Cardiac septum (tissue), 1 donor: ENCODE measurements around the gene KIF22. TPM values are rescaled to one million over a fixed set of nuclear protein-coding genes. Genes with fewer than 3 reads are reported as not detected.
A peak's percentile ranks its signal among the peaks of the same experiment; 100 is the strongest.
"Not testable (repeated sequence)": the region's sequence is repeated elsewhere in the genome, so short reads cannot be mapped to it uniquely, and the experiment has no call there.

Experiments
- DNase-seq: peaks from one replicate; pipeline ENCODE4 v3.0.0-alpha.2; 2020; ENCODE audit warnings: low spot score
- intact Hi-C: fragments of 100-400 bp; cut with DNase I; formaldehyde crosslinking; loops from one replicate; pipeline ENCODE4 v1.14.0; 2022
- long read RNA-seq: library from polyadenylated mRNA; unstranded; transcript quantifications from one replicate; pipeline ENCODE4 v2.0.0, GENCODE V29; 2021
- total RNA-seq: library from RNA; stranded (reverse); fragmentation: NEBNext Ultra II Directional; extraction: Animal tissue kit (Norgen Biotek cat#: 25700); gene quantifications from one replicate; pipeline ENCODE4 v1.2.1, GENCODE V29; 2021
- donor health status: DM: no; HTN: no; CAD: no.

The KIF22 gene
- total RNA-seq: 21.8 TPM
- long read RNA-seq, transcript KIF22-201 (14 exons, 2,113 nt): major isoform, 19 of 44 reads
- long read RNA-seq, partial matches to known transcripts: 22 of 44 reads
- long read RNA-seq, other reads (novel, unspliced or antisense): 3 of 44 reads

DNA sequence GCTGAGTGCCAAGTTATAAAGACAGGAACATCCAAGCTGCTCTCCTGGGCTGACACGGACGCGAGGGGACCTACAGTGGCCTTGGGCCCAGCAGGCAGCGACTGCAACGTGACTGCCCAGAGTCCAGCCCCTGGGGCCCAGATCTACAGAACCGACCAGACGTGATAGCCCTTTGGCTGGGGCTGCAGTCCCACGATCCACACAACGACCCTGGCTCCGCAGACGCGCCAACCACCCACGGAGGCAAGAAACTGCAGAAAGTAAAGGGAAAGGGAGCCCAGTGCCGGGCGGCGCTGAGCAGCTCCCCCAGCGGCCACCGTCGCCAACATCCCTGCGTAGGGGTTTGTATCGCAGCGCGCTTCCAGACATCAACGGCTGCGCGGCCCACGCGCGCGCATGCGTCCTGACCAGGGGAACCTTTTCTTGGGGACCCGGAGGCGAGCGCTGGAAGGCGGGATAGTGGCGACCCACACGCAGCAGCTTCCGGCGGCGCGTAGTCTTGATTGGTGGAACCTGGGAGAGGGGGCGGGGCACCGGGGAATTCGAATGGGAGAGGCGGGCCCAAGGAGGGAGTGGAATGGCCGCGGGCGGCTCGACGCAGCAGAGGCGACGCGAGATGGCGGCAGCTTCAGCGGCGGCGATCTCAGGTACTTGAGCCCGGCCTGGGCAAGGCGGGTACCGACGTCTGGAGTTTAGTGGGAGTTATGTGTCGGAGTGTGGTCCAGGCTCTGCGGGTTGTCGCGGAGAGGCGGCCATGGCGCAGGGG lies at the start of gene KIF22:
Gene KIF22, plus strand, starts transcription at position 569 of the 766 bp plus-strand sequence. Its CDS starts 9 bp downstream, at position 578.
- peak; percentile 100 for DNase-seq
- intact Hi-C loops: loop anchor here (1.0 kb wide), 3 partner anchors 15 to 73 kb away; partner anchors contain the start of gene CDIPT

DNA sequence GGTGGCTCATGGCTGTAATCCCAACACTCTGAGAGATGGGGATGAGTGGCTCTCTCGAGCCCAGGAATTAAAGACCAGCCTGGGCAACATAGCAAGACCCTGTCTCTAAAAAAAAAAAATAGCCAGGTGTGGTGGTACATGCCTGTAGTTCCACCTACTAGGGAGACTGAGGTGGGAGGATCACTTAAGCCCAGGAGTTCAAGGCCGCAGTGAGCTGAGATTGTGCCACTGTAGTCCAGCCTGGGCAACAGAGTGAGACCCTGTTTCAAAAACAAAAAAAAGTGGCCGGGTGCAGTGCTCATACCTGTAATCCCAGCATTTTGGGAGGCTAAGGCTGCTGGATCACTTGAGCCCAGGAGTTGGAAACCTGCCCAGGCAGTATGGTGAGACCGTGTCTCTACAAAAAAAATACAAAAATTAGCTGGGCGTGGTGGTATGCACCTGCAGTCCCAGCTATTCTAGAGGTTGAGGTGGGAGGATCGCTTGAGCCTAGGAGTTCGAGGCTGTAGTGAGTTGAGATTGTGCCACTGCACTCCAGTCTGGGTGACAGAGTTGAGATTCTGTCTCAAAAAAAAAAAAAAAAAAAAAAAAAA lies 47.8 kb upstream of the KIF22 start:
- no peak for DNase-seq
- intact Hi-C loops: no loop called here

DNA sequence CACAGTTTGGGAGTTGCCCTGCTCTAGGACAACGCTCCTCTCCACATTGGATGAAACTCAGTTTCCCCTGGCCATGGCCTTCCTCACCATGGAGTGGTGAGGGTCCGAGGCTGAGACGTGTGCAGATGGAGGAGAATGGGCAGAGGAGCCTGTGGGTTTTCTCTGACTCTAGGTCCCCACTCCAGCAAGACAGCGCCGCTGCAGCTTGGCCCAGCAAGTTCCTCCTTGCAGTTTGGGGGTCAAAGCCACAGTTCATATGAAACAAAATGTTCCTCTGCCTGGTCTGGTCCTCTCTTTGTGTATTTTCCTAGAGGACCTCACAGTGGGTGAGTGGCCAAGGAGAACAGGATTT lies 47.1 kb upstream of the KIF22 start:
- DNase-seq: no peak
- intact Hi-C loops: no loop called here

- no peak for DNase-seq
Measured at GRCh38 chr16:29743827-29744531, 46.6 kb upstream of the KIF22 start.

GRCh38 chr16:29744541-29745101 lies 45.9 kb upstream of the KIF22 start:
- DNase-seq: no peak
- intact Hi-C loops: no loop called here

More at GRCh38 chr16:29743827-29744531, 46.6 kb upstream of the KIF22 start:
- intact Hi-C loops: no loop called here

DNA sequence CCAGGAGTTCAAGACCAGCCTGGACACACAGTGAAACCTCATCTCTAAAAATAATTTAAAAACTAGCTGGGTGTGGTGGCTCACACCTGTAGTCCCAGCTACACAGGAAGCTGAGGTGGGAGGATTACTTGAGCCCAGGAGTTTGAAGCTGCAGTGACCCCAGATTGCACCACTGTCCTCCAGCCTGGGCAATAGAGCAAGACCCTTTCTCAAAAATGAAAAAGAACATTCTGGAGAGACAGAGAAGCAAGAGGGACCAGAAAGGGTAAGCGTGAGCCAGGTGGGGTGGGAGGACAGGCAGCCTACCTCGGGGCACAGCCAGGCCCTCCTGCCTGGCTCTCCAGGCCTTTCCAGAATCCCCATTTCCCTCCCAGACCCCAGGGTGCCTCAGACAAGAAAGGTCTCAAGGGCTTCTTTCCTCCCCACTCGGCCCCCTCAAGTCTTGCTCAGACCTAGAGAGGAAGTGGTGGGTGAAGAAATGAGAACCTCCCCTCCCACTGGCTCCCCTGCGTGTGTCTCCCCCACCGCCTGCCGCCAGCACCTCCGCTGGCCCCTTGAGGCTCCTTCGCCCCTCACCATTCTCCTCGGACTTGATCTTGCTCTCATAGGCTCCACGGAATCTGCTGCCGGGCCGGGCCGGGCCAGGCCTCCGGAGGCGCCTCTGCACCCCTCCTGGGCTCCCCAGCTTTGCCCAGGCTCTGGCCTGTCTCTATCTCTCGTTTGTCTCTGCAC lies 45.3 kb upstream of the KIF22 start:
- DNase-seq: no peak
- intact Hi-C loops: no loop called here

DNA sequence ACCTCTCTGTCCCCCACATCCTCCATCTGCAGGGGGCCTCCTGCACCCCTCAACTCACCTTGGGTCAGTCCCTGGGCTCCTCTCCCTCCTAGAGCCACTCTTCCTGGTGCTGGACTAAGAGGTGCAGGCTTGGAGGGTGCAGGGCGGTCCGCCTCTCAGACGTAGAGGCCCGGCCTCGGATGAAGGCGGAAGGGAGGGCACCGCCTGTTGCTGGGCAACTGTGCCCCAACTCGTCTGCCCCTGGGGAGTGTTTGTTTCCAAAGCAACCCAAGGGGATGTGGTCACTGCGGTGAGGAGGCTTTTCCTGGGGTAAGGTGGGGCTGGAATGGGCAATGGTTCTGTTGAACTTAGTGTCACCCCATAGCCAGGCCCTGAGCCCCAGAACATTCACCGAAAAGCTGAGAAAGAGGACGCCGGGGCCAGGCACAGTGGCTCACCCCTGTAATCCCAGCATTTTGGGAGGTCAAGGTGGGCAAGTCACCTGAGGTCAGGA lies 44.7 kb upstream of the KIF22 start, which contains the start of gene C16orf54:
Gene C16orf54, minus strand, starts transcription at position 138 of the 493 bp plus-strand sequence. CDS start 1,039 bp downstream, outside the sequence.
- intact Hi-C loops: no loop called here
- peak; percentile 96 for DNase-seq

DNA sequence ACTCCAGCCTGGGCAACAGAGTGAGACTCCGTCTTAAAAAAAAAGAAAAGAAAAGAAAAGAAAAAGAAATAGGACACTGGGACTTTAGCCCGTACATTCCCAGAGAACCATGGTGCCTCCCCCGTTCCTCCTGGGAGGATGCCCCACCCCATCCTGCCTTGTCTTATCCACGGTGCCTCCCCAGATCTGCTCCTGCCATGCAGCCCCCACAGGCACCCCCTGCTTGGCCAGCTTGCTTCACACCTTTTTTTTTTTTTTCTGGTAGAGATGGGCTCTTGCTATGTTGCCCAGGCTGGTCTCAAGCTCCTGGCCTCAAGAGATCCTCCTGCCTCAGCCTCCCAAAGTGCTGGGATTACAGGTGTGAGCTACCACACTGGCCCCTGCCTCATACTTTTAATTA lies 44.0 kb upstream of the KIF22 start:
- DNase-seq, intact Hi-C loops: not testable (repeated sequence)

- intact Hi-C loops: no loop called here
- DNase-seq: no peak
Measured at GRCh38 chr16:29747947-29748759, 42.4 kb upstream of the KIF22 start.

GRCh38 chr16:29748760-29749149 lies 41.8 kb upstream of the KIF22 start:
- DNase-seq, intact Hi-C loops: not testable (repeated sequence)

- intact Hi-C loops: no loop called here
- DNase-seq: no peak
Measured at GRCh38 chr16:29753516-29753915, 37.0 kb upstream of the KIF22 start.

GRCh38 chr16:29756654-29757053 lies 33.9 kb upstream of the KIF22 start:
- no peak for DNase-seq
- intact Hi-C loops: no loop called here

- intact Hi-C loops, DNase-seq: not testable (repeated sequence)
Measured at GRCh38 chr16:29757086-29757485, 33.5 kb upstream of the KIF22 start.

GRCh38 chr16:29757950-29758466 lies 32.5 kb upstream of the KIF22 start:
- no peak for DNase-seq
- intact Hi-C loops: no loop called here

GRCh38 chr16:29760567-29761279 lies 29.8 kb upstream of the KIF22 start:
- no peak for DNase-seq
- intact Hi-C loops: no loop called here

DNA sequence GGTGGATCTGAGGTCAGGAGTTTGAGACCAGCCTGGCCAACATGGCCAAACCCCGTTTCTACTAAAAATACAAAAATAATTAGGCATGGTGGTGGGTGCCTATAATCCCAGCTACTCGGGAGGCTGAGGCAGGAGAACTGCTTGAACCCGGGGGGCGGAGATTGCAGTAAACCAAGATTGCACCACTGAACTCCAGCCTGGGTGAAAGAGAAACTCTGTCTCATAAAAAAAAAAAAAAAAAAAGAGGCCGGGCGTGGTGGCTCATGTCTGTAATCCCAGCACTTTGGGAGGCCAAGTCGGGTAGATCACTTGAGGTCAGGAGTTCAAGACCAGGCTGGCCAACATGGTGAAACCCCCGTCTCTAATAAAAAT lies 29.3 kb upstream of the KIF22 start:
- intact Hi-C loops, DNase-seq: not testable (repeated sequence)

- intact Hi-C loops: no loop called here
- no peak for DNase-seq
Measured at GRCh38 chr16:29761882-29762281, 28.7 kb upstream of the KIF22 start.
